GM21529 (cell line): ENCODE measurements around the gene PCSK9.

ENCODE experiments used
- ATAC-seq: cut with Tn5 transposase; IDR thresholded peaks from one replicate; pipeline ENCODE4 v1.9.1; 2021; ENCODE audit not compliant: unreplicated experiment

Gene PCSK9

GRCh38 chr1:55043011-55043410, 3.7 kb downstream of the PCSK9 start:
- ATAC-seq, result no peak

DNA sequence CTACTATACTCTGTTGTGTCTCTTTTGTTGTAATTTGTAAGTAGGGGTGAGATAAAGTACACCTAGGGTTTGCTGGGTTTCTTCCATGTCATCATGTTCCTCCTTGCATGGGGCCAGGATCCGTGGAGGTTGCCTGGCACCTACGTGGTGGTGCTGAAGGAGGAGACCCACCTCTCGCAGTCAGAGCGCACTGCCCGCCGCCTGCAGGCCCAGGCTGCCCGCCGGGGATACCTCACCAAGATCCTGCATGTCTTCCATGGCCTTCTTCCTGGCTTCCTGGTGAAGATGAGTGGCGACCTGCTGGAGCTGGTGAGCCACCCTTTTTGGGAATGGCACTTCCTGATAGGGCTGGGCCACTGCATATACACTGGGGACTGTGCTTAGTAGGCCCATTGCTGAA, 4.4 kb downstream of the PCSK9 start:
- no peak for ATAC-seq

DNA sequence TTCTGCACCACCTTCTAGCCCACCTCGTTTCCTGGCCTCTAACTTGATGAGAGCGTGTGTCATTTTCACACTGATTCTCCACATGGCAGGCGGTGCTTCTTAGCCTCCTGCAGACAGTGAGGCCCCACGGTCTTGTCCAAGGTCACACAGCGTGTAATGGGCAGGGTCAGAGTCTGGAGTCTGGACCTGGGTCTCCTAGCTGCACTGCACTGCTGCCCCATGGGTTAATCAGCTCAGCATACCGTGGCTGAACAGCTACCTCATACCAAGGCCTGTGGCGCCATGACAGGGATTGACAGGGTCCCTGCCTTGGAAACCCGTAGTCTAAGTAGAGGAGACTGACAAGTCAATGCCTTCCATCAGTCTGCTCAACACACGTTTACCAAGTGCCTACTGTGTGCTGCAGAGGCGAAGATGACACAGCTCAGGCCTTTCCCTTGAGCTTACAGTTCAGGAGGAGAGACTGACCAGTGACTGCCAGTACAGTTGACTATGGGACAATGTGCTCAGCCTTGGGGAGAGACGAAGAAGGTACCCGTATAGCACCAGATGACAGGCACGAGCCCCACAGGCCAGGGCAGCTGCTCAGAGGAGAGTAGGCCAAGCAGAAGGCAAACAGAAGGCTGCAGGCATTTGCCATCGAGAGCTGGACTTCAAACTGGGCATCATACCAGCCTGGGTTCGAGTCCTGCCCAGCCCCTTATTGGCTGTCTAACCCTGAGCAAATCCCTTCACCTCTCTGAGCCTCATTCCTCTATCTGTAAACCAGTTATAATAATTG, 5.5 kb downstream of the PCSK9 start:
- no peak for ATAC-seq

GRCh38 chr1:55045430-55045829, 6.1 kb downstream of the PCSK9 start:
- no peak for ATAC-seq

- no peak for ATAC-seq
Observed at GRCh38 chr1:55046871-55047270, 7.5 kb downstream of the PCSK9 start.

DNA sequence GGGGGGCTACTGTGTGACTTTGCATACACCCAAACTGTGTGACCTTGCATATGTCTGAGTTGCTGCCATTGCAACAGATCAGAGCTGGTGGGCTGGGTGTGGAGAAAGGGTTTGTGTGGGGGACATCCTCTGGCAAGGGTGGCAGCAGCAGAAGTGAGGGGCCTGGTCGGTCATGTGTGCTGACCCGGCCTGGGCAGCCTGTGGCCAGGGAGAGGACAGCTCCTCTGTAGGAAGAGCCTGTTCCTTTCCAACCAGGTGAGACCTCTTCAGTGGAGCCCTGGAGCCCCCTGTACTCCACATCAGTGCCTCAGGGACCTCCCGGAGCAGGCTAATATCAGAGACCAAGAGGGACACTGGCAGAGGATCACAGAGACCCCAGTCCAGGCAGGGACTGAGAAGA, 8.3 kb downstream of the PCSK9 start:
- ATAC-seq, result no peak

DNA sequence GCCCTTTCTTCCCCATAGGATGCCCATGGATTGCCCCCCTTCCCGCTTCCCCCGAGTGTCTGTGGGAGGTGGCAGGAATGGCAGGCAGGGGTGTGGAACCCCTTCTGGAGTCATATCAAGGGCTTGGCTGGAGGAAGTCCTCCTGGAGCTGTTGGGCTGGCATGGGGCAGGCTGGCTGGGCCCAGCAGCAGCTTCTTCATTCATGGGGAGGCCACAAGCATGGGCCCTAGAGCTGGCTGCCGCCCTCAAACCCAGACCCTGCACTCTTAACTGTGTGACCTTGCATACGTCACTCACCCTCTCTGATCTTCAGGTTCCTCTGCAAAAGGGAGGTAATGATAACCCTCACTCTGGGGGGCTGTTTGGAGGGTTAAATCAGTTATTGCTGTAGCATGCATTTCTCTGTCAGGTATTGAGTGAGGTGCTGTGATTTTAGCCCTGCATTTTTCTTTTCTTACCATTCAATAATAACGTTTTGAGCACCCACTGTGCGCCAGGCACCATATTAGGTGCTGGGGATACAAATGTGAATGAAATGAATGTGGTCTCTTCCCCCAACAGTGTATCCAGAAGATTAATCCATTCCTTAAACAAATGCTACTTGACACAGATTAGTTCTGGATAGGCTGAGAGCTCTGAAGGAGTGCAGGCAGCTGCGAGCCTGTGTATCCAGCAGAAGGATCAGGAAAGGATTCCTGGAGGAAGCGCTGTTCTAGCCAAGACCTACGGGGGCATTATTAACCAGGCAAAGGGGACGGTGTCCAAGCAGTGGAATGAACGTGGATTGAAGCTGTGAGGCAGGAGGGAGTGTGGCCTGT, 9.3 kb downstream of the PCSK9 start:
- ATAC-seq, result no peak

GRCh38 chr1:55049271-55049913, 10.0 kb downstream of the PCSK9 start:
- no peak for ATAC-seq

- ATAC-seq, result no peak
Observed at GRCh38 chr1:55049914-55050278, 10.5 kb downstream of the PCSK9 start.

- ATAC-seq, result no peak
Observed at GRCh38 chr1:55050283-55050682, 10.9 kb downstream of the PCSK9 start.

GRCh38 chr1:55051169-55051568, 11.8 kb downstream of the PCSK9 start:
- no peak for ATAC-seq

DNA sequence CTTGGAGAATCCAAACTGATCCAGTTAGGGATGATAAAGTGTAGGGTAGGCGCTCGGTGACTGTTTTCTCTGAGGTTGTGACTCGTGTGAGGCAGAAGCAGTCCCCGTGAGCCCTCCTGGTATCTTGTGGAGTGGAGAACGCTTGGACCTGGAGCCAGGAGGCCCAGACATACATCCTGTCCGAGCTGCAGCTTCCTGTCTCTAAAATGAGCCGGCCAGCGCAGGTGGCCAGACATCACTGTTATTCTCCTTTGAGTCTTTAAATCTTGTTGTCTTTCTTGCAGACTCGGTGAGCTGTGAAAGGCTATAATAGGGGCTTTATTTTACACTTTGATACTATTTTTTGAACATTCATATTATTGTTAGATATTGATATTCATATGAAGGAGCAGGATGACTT, 12.3 kb downstream of the PCSK9 start:
- no peak for ATAC-seq

GRCh38 chr1:55052221-55053142, 13.1 kb downstream of the PCSK9 start:
- ATAC-seq, result no peak

DNA sequence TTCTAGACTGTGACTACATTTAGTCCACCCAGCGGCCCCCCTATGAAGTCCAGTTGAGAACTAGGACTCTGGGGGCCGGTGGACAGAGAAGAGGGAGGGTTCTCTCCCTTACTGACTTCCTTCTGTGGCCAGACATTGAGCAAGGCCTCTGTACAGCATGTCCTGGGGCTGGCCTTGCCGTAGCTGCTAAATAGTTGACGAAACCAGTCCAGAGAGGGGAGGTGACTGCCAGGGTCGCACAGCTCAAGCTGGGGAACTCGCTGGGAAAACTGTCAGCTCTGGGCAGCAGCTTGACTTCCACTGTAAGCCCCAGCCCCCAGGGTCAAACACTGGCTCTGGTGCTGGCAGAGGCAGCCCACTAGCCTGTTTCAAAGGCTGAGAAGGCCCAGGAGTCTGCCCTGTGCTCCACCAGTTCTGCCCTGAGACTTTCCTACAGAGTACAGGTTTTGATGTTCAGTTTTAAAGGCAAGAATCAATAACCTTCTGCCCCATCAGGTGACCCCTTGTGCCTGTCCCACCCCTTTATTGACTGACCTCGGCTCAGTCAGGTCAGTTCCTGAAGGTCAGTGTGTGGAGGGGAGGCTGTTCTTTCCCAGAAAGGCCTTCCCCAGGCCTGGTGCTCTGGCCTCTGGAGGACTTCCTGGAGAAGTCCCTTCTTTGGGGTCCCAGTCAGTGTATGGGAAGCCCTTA, 14.1 kb downstream of the PCSK9 start:
- ATAC-seq, result no peak

DNA sequence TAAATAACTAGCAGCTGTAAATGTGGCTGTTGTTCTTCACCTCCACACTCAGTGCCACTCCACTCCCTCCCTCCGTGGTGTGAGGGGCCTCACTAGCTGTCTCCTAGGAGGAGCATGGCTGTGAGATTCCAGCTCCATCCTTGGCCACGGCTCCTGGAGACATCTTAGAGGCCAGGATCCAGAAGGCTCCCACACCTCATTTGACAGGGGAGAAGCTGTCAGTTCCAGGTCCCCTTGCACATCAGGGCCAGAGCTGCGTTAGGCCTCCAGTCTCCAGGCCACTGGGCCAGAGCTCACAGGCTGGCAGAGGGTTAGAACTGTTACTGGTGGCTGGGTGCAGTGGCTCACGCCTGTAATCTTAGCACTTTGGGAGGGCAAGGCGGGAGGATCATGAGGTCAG, 15.0 kb downstream of the PCSK9 start:
- ATAC-seq, result no peak

DNA sequence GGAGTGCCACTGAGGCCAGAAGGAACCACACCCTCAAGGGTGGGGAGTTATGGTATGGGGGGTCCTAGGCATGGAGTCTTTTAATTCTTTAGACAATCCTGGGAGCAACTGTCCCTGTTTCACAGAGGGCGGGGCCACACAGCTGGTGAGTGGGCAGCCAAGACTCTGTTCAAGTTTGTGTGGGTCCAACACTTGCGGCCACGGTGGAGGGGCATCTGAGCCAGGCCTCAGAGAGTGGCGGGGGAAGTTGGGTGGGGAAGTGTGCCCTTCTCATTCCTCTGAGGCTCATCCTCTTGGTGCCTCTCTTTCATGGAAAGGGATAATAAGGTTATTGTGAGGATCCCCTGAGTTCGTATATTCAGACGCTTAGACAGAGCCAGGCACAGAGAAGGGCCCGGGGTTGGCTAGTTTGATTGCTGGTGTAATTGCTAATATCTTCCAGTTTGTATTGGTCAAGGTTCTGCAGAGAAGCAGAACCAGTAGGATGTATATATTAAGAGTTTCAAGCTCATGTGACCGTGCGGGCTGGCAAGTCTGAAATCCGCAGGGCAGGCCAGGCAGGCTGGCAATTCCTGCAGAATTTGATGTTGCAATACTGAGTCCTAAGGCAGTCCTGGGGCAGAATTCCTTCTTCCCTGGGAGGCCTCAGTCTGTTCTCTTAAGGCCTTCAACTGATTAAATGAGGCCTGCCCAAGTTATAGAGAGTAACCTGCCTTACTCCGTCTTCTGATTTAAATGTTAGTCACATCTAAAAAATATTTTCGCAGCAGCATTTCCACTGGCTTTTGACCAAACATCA, 15.9 kb downstream of the PCSK9 start:
- no peak for ATAC-seq

GRCh38 chr1:55055951-55056631, 16.7 kb downstream of the PCSK9 start:
- no peak for ATAC-seq

GRCh38 chr1:55056632-55056992, 17.3 kb downstream of the PCSK9 start:
- no peak for ATAC-seq
